Measurements from ENCODE around the gene CRHR2.
"Not testable (repeated sequence)": the region's sequence is repeated elsewhere in the genome, so short reads cannot be mapped to it uniquely, and the experiment has no call there.

CRHR2 gene

DNA sequence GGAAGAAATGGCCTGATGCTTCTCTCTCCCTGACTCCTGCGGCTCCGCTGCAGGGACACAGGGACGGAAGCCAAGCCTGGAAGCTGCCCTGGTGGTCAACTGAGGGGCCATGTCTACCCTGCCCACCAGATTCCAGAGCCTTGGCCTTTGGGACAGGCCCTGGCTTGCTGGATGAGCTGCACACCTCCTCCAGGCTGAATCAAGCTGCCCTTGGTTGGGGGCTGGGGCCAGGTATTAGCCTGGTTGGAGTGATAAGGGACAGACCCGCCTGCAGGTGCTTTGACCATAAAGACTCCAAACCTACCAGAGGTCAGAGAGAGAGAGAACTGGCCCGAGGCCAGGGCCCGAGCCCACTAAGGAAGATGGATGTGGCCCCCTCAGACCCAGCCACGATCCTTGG, 30.1 kb downstream of the CRHR2 start:
- DNase-seq: no peak

DNA sequence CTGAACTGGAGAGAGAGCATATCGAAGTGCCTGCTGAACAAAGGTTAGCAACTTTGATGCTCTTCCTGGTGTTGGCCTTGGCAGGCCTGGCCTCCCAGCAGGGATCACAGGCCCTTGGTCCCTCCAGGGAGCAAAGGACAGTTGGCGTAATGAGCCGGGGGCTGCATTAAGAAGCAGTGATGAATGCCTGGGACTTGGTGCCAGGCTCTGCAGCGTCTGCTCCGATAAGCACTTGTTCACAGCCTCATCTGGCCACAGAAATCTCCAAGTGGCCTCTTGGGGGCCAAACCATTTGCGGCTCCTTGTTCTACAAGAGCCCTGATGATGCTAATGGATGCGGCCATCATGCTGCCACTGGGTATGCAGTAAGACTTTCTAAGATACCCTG, 31.8 kb downstream of the CRHR2 start:
- DNase-seq: no peak

DNA sequence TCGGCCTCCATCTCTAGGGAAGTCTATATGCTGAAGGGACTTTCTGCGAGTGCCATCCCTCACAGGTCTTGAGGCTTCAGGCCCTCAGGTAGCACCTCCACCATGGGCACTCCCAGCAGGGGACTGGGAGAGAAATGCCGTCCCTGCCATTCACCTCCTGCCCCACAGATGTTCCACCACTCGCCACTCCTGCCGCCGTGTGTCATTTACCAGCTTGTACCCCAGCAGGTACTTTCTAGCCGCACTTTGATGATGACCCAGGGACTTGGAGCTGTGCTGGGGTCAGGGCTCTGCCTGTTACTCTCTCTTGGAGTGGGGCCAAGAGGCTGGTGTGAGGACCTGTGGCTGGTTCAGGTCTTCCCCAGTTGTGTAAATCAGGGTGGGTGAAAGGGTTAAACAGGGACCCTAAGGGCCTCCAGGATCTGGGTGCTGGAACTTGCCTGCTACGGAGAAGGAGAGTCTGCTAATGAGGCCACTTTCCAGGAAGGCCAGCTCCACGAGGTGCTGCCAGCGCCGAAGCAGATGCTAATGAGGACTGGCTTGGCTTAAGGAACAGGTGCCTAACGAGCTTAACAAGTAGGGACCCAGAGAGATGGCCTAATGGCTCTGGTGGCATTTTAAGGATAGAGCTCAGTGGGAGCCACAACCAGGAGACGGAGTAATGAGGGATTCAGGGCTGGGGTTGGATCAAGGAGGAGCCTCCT, 32.4 kb downstream of the CRHR2 start:
- DNase-seq: no peak

DNA sequence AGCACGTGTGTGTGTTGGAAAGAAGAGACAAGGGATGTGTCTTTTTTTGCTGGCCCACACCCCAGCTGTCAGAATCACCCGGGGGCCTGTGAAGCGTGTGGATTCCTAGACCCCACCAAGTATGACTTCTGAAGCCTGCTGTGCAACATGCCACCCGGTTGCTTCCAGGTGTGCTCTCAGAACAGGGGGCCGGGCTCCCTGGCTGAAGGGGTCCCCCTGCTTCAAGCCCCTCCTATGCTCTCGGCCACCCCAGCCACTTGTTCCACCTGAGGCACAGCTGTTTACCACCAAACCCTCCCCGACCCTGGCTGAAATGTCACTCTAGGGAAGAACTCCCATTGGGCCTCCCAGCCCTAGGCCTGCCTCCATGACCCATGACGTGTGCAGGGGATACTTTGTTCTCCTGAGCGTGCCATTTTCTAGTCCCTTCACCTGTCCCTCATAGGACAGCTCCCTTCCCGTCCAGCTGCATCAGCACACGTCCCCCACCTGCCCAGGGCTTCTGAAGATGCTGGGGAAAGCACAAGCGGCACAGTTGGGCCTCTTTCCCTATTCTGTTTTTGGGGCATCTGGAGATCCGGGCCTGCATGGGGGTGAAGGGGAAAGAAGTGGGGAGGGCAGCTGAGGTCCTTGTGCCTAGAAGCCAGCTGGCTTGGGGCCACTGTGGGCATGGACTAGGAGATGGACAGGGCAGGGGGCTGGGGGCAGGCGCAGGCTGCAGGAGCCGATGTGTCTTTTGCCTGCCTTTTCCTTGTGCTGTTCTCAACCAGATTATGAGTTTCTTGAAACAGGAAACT, 33.3 kb downstream of the CRHR2 start:
- DNase-seq: no peak

DNA sequence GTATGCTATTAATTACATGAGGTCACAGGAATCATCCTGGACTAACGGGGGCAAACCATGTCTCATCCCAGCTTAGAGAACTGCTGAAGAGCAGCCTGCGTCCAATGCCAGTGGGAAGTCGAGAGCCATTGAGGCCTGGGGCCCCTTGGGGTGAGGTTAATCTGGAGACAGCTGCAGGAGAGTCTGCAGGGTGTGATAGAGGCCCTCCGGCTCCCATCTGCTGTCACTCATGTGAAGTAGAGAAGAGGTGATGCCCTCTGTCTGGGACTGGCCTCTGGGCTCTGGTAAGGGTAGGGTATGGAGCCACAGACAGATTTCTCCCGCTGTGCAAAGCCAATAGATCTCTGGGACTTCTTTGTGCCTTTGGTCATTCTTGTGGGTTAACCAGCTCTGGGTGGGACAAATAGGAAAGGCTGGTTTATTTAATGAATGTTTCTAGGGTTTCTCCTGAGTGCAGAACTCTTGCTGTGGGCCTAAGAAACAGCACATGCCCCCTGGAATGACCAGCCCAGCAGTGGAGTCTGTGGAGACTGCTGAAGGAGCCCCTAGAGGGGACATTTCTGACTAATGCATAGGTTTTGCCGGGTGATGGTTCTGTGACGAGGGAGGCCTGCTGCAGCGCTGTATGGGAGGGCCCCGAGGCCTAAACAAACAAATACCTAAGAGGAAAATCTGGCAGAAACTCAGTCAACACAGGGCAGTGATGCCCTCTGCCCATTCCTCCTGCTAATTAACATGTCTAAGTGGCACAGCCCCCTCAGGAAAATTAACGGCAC, 34.5 kb downstream of the CRHR2 start:
- DNase-seq: no peak

DNA sequence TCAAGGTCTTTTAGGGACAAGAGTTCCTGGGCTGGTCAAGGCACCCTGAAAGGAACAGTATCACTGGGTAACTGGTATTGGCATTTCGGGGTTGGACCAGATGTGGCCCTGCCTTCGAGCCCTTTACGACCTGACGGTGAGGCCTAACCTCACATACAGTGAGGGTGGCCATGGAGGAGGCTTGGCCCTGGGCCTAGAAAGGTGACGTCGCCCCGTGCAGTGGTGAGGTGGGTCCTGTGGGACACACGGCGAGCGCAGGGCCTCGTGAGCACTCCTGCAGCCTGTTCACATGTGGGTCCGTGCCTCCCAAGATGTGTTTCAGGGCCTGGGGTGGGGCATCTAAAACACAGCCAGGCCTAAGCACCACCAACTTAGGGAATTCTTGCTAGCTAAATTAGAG, 36.1 kb downstream of the CRHR2 start:
- no peak for DNase-seq

DNA sequence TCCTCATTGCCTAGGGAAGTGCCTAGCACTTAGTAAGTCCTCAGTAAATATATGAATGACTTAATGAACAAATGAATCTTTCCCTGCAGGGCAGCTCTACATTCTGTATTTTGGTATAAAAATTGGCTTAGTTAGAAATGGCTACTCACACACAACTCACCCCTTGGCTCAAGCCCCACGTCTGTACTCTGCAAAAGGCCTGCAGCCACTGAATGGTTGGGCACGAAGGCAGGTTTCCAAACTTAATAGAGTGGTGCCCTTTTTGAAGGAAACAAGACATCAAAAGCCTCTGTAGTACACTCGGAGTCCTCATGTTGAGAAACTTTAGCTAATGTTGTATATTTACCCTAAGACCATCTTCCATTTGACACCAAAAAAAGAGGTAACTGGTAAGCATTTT, 36.6 kb downstream of the CRHR2 start:
- no peak for DNase-seq

DNA sequence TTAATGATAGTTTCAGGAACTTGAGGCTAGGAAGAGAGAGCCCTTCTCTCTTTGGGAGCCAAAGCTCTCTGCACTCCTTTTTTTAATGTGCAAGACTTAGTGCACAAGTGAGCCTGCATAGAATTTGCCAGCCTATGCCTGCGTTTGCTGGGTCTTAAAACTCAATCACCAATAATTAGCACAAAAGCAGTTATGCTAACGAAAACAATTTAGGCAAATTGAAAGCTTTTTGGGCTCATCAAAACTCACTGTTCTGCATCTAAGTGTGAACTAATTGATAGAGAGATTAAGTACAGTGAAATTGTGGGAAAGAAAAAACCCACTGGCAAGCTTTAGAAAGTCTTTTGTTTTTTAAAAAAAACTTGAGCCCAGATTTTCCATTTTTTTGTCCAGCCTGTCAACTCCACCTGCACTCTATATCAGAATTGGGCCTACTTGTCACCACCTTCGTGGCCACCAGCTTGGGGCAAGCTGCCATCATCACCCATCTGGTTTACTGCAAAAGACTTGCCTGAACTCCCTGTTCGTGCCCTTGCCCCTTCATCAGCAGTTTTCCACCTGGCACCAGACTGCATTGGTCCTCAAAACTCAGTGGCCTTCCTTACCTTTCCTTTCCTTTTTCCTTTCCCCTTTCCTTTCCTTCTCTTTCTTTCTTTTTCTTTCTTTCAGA, 37.8 kb downstream of the CRHR2 start:
- DNase-seq: no peak

DNA sequence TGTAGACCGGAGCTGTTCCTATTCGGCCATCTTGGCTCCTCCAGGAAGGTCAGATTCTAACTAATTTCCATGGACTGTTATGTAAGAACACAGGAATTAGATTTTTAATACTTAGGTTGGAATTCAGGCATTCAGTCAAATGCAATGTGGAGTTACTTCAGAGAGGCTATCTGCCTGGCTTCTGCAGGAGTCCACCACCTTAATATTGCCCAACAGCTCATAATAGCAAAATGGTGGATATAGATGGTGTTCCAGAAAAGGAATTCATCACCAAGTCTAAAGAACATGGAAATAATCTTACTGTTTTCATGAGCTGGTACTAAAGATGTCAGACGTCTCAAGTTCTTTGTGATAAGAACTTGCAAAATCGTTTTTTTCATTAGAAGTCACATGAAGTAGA, 39.5 kb downstream of the CRHR2 start:
- DNase-seq: no peak

DNA sequence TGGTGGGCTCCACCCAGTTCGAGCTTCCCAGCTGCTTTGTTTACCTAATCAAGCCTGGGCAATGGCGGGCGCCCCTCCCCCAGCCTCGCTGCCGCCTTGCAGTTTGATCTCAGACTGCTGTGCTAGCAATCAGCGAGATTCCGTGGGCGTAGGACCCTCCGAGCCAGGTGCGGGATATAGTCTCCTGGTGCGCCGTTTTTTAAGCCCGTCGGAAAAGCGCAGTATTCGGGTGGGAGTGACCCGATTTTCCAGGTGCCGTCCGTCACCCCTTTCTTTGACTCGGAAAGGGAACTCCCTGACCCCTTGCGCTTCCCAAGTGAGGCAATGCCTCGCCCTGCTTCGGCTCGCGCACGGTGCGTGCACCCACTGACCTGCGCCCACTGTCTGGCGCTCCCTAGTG, 39.9 kb downstream of the CRHR2 start:
- DNase-seq: not testable (repeated sequence)

DNA sequence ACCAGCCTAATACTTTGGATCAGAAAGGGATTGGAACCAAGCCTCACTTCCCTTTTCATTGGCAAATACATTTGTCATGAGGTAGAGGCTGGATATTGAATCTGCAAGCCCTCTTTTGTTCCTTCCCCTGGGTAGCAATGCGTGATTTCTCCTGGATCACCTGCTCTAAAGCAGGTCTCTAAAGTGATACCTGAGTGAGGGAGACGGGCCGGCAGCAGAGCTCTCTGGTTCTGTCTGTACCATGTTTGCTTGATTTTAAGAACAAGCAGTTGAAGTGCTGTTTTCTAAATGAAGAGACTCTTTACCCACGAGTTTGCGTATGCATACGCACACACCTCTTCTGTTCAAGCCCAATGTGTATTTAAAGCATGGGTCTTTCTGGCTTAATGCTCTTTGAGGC, 46.5 kb downstream of the CRHR2 start:
- no peak for DNase-seq

DNA sequence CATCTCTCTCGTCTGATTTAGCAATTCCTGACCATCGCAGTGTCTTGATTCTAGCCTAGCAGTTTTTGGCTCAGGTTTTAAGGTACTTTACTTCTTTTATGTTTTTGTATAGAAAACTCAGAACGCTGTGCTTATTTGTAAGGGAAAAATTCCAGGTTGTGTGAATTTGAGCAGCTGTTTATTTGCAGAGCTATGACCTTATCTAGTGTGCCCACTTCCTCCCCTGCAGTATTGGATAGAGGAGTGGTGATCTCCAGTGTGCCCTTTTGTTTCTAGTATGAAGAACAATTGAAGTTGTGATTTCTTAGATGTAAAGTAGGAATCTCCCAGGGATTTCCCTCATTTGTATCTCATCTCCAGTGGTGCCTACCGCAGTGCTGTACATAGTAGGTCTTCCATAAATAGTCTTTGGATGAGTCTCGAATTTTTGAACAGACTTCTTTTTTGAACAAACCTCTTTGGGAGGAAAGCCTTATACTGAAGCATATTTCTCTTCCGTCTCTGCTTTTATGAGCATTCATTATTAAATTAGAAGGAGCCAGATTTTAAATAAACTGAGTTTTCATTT, 47.5 kb downstream of the CRHR2 start:
- no peak for DNase-seq

DNA sequence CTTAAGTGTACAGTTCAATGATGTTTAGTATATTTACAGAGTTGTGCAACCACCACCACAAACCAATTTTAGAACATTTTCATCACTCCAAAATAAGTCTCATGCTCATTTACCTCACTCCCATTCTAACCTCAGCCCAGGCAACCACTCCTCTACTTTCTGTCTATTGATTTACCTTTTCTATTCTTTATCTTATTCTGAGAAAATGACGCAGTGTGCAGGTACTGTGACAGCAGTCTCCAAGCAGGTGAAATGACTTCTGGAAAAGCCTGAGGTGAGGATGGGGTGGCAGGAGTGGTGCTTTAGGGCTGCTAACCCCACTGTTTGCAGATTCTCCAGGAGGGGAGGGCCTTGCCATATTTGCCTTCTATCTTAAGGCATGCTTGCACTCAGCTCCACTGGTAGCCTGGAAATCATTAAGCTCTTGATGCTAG, 48.0 kb downstream of the CRHR2 start:
- no peak for DNase-seq

DNA sequence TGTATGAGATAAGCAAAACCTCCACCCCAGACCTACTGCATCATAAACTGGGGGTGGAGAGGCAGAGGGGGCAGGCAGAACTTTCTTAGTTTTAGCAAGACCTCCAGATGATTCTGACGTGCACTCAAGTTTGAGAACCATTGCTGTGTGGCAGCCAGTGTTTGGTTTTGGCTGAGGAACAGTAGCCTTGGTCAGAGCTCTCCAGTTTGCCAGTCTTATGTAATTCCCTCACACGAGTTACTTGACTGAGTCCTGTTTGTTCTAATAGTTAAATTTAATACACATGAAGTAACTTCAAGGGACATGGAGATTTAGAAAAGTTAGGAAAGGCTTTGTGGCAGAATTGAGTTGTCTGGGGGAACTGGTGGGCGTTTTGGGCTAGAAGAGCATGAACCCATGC, 49.0 kb downstream of the CRHR2 start:
- no peak for DNase-seq

DNA sequence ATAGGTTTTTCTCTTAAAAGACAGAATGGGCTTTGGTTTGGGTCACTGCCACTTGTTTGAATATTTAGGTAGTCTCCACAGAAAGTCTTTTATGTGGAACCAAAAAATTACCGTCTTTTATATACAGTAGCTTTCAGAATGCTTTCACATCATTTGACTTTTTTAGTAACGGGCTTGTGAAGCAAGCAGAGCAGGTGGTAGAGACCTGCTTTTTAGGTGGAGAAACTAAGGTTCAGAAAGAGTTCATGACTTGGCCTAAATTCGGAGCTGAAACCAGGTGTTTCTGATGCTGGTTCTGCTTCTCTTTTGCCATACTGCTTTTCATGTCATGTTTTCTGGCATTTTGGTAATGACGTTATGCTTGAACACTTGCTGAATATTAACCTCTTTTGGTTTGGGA, 51.3 kb downstream of the CRHR2 start:
- DNase-seq: no peak

DNA sequence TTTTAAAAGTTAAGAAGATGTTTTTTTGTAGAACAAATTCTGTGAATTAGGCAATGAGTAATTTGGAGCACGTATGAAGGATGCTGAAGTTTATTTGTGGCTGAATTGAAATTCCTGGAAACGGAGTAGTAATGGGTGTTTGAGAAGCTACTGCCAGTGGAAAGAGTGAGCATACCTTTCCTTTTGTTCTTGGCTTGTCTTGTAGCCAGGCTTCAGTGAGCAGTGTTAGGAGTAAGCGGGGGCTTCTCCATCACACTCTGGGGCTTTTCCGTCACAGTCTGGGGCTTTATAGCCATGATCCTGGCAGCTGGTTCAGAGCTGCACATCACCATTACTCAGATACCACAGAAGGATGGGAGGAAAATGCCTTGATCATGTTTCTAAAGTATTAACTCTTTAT, 55.2 kb downstream of the CRHR2 start:
- DNase-seq: no peak

DNA sequence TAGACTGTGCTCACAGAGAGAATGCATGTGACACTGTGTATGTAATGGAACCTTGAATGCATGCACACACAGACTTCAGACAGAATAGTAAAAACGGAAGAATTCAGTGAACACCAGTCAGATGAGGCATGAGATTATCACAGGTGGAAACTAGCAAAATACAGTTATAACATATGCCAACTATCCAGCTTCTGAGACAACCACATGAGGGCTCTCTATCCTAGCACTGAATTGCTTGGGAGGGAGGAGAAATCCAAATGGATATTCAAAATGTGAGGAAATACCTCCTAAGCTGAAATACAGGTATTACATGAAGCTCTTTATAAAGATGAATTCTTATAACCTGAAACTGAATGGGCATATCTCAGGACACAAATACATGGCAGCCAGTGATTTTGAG, 57.0 kb downstream of the CRHR2 start:
- no peak for DNase-seq

DNA sequence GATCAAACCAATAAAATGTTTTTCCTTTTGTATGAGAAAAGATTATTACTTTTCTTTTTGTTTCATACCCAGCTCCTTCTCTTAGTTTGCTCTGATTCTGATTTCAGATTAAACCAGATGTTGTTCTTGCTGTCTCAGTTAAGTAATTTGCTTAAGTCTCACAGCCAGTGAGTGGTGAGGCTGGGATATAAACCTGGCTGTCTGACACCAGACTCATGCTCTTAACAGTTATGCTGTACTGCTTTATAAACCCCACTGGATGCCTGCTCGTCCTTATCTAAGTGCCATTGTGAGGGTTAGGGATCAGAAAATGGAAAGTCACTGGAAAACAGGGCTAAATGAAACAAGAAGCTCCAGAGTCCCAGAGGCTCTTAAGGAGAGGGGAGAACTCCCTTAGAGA, 63.3 kb downstream of the CRHR2 start:
- no peak for DNase-seq

DNA sequence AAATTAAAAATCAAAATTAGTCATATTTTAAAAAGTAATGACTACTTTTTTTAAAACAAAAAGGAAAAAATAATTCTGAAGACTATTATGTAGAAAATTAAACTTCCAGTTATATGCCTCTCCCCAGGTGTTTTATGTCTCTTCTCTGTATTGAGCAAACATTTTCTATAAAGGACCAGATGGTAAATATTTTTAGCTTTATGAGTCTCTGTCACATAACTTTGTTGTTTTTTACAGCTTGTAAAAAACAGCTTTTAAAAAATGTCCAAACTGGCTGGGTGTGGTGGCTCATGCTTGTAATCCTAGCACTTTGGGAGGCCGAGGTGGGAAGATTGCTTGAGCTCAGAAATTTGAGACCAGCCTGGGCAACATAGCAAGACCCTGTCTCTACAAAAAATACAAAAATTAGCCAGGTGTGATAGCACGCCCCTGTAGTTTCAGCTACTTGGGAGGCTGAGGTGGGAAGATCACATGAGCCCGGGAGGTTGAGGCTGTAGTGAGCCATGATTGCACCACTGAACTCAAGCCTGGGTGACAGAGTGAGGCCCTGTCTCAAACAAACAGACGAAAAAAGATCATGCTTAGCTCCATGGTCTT, 64.1 kb downstream of the CRHR2 start:
- DNase-seq: no peak

DNA sequence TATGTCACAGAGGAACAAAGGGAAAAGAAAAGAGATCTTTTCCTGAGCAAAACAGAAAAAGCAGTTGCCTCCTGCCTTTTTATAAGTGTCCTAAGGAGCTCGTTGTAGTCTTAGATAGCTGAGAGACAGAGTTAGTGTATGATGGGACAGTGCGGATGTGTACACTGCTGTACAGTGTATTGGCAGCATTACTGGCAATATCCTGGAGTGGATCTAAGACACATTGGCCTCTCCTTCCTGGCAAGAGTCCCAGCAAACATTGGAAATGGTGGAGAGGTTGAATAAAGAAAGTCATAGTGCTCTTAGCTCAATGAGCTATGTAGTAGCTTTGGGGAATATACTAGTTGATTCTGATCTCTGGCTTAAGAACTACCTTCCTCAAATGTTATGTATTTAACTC, 64.9 kb downstream of the CRHR2 start:
- DNase-seq: no peak

DNA sequence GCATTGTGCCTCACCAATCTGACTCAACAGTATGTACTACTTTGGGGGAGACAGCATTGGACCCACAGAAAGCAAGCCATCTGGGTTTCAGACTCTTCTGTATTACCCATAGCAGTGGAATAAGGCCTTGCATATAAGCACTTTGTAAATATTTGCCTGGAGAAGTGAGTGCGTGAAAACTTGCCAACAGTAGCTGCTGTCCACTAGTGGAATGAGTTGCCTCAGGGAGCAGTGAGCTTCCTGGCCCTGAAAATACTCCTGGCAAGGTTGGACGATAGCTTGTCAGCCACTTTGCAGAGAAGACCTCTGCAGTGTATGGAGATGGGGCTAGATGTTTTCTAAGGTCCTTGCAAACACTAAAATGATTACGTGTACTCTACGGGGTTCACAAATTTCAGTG, 65.9 kb downstream of the CRHR2 start:
- no peak for DNase-seq
